AG04450 (cell line): ENCODE data around the gene ITPRID2. TPM values are rescaled to one million over a fixed set of nuclear protein-coding genes. Genes with fewer than 3 reads are reported as not detected.

ENCODE experiments used
- CTCF ChIA-PET: fragments of 300-600, 350-600 bp; formaldehyde crosslinking; extraction: SDS; loops from one replicate; lab custom pipeline; 2022; ENCODE audit warnings: antibody characterized with exemption, inconsistent platforms; lab: Charles Lee
- POLR2A ChIA-PET: fragments of 350-600 bp; formaldehyde crosslinking; extraction: SDS; loops from one replicate; lab custom pipeline; 2021; ENCODE audit warnings: antibody characterized with exemption, inconsistent platforms; lab: Yijun Ruan, JAX
- DNase-seq: peaks from one replicate; pipeline ENCODE4 v3.0.0-alpha.2; 2011; ENCODE audit warnings: low read depth, low spot score
- H3K27ac ChIP-seq: one replicate; pipeline ENCODE4 v1.5.1; 2012; ENCODE audit warnings: low read depth, low read length, control low read depth
- H3K27me3 ChIP-seq: one replicate; pipeline ENCODE4 v1.6.0; 2012; ENCODE audit warnings: low read length; ENCODE audit not compliant: control insufficient read depth, insufficient read depth
- H3K4me3 ChIP-seq: 2 replicates; pipeline ENCODE4 v1.5.1; 2011; ENCODE audit warnings: mild to moderate bottlenecking, low read depth, low read length, control low read depth
- H3K9me3 ChIP-seq: 2 replicates; pipeline ENCODE4 v1.5.1; 2012; ENCODE audit warnings: low read length; ENCODE audit not compliant: control insufficient read depth, insufficient read depth
- polyA plus RNA-seq: library from polyadenylated mRNA; depleted of rRNA; stranded (reverse); fragments of >200 nt; gene quantifications from 2 replicates; pipeline ENCODE4 v1.2.3, GENCODE V29; 2011
- TF ChIP-seq, protein P1 (sequence below): IDR thresholded peaks from 2 replicates; pipeline ENCODE4 v1.5.1; 2011; ENCODE audit warnings: low read depth, low read length, control low read depth, inconsistent platforms

The ITPRID2 gene
- polyA plus RNA-seq, 1 experiment, result 110 TPM

DNA sequence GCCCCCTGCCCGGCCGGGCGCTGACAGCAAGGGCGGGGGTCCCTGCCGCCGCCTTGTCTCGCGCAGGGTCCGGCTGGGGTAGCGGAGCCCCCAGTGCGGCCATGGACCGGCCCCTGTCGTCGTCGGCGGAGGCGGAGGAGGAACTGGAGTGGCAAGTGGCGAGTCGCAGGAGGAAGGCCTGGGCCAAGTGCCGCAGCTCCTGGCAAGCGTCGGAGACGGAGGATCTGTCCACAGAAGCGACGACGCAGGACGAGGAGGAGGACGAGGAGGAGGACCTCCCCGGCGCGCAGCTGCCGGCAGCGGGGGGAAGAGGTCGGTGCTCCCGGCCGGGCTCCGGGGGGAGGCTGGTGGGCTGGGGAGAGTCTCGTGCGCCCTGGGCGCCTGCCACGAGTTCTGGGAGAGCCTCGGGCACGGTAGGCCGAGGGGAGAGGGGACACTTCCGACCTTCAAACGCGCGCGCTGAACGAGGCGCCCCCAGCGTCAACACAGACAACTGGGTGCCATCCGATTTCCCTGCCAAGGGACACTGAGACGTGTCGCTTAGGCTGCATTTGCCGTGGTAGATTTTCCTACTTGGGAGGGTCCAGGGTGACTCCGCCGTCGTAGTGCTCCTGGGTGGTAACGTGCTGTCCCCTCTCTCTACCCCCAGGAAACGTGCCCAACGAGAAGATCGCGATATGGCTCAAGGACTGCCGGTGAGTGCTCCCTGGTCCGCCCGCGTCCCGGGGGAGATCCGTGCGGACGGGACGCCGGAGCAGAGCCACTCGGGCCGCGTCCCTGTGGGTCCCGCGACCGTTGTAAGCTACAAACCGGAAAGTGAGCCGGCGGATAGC lies 652 bp downstream of the ITPRID2 start:
- TF ChIP-seq, protein P1, sequence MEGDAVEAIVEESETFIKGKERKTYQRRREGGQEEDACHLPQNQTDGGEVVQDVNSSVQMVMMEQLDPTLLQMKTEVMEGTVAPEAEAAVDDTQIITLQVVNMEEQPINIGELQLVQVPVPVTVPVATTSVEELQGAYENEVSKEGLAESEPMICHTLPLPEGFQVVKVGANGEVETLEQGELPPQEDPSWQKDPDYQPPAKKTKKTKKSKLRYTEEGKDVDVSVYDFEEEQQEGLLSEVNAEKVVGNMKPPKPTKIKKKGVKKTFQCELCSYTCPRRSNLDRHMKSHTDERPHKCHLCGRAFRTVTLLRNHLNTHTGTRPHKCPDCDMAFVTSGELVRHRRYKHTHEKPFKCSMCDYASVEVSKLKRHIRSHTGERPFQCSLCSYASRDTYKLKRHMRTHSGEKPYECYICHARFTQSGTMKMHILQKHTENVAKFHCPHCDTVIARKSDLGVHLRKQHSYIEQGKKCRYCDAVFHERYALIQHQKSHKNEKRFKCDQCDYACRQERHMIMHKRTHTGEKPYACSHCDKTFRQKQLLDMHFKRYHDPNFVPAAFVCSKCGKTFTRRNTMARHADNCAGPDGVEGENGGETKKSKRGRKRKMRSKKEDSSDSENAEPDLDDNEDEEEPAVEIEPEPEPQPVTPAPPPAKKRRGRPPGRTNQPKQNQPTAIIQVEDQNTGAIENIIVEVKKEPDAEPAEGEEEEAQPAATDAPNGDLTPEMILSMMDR, result 0 out of 2 replicates have a peak, but pooled peaks have one; percentile 7

DNA sequence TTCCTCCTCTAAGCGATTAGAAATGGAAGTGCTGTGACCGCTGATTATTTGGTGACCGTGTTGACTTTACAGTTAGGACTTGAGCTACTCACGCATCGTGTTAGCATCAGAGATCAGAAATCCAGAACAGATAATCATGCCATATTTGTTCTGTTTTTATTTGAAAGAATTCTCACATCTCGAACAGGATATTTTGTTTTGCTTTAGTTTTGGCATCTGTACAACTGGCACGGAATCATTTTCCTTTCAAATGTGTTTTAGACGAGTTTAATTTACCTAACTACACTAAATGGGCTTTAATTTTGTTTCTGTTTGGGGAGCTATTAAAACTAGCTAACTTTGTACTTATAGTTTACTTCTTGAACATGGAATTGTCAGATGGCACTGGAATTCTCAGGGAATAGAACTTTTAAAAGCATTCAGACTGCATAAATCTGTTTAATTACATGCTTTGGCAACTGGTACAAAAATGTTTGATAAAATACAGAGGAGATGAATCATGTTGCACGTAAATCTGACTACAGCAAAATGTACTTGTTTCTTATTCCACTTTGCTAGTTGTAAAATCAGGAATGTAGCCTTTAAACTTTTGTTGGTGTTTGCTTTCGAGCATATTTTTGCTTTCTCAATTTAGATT lies 1.4 kb downstream of the ITPRID2 start:
- H3K9me3 ChIP-seq, result no peaks in the 10 kb centered on the region; the same call in 1 of the 2 replicates
- ChIA-PET CTCF (interaction anchor here (1.2 to 4.1 kb wide), 5 partner anchors 10 to 239 kb away, joined by 4 to 40 read pairs (median 8); no protein-coding TSS in a partner anchor), POLR2A (no interaction called here)
- H3K27ac ChIP-seq, result peak overlapping the region; percentile 80
- H3K4me3 ChIP-seq, result peak overlapping the region; percentile 89
- DNase-seq, result no peak
- TF ChIP-seq, protein P1, result no peak
- H3K27me3 ChIP-seq, result no peaks in the 10 kb centered on the region

More for the DNA sequence above, 652 bp downstream of the ITPRID2 start:
- H3K27ac ChIP-seq, result peak overlapping the region; percentile 80
- DNase-seq, result no peak
- CTCF ChIA-PET, result interaction anchor here (0.6 to 4.1 kb wide), 10 partner anchors 11 to 462 kb away, joined by 3 to 40 read pairs (median 4); no protein-coding TSS in a partner anchor
- H3K4me3 ChIP-seq, result peak overlapping the region; percentile 89
- H3K9me3 ChIP-seq, result no peaks in the 10 kb centered on the region; the same call in 1 of the 2 replicates
- no peaks in the 10 kb centered on the region for H3K27me3 ChIP-seq
- POLR2A ChIA-PET, result interaction anchor here (0.6 kb wide), 1 partner anchor 140 kb away, joined by 3 read pairs; no protein-coding TSS in a partner anchor

DNA sequence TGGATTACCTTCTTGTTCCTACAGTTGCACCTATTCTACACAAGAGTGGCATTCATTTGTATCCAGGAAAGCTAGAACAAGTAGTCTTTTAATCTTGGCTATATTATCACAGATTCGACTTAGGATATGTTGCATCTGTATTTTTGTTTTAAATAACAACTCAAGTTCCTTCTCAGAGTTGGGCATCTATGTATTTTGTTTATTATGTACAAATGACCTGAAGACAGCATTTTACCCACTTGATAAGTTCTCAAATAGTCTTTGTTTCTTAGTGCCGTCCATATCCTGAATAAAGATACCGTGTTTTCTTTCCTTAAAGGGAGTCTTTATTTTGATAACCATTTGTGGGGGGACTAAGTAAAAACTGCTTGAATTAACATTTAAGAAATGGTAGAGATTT lies 2.9 kb downstream of the ITPRID2 start:
- POLR2A ChIA-PET, result no interaction called here
- Histone ChIP-seq H3K9me3 (no peaks in the 10 kb centered on the region; the same call in 1 of the 2 replicates), H3K4me3 (peak overlapping the region; percentile 89), H3K27me3 (no peaks in the 10 kb centered on the region), H3K27ac (no peak overlapping the region)
- CTCF ChIA-PET, result interaction anchor here (1.3 to 1.8 kb wide), 4 partner anchors 10 to 179 kb away, joined by 4 to 12 read pairs (median 5); no protein-coding TSS in a partner anchor
- no peak for DNase-seq
- TF ChIP-seq, protein P1, result no peak

DNA sequence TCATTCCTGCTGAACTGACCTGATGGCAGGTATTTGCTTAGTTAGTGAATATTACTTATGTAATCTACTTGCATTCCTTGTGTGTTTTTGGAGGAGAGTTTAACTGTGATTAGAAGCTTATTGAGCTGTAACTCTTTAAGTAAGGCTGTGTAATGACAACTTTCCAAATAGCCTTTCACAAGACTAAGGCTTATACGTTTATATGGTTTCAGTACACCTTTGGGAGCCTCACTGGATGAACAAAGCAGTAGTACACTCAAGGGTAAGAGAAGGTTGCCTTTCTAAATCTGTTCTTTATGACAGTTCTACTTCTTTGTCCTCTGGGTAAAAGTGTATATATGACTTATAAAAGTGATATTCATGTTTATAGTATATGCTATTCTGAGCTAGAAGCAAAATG lies 4.3 kb downstream of the ITPRID2 start:
- no peaks in the 10 kb centered on the region for H3K27me3 ChIP-seq
- TF ChIP-seq, protein P1, result no peak
- POLR2A ChIA-PET, result no interaction called here
- no peak for DNase-seq
- H3K9me3 ChIP-seq, result no peaks in the 10 kb centered on the region; the same call in 1 of the 2 replicates
- peak overlapping the region; percentile 89 for H3K4me3 ChIP-seq
- CTCF ChIA-PET, result interaction anchor here (0.6 to 2.3 kb wide), 8 partner anchors 8 to 1770 kb away, joined by 3 to 12 read pairs (median 4); no protein-coding TSS in a partner anchor
- no peak overlapping the region for H3K27ac ChIP-seq
